GM12875 (cell line): ENCODE results near the gene SCNN1A.

Experiments
- H3K4me3 ChIP-seq: one replicate; pipeline ENCODE4 v1.5.1; 2011; ENCODE audit warnings: low read depth, low read length, control low read depth
- CTCF ChIP-seq: IDR thresholded peaks from 2 replicates; pipeline ENCODE4 v1.5.1; 2011; ENCODE audit warnings: low read depth, mild to moderate bottlenecking, control low read depth, inconsistent platforms, low read length, moderate library complexity, borderline replicate concordance; ENCODE audit not compliant: insufficient read depth

The SCNN1A gene

GRCh38 chr12:6302621-6303020 is 72.7 kb downstream of the SCNN1A start:
- no peak for TF ChIP-seq CTCF
- no peak overlapping the region for H3K4me3 ChIP-seq

- TF ChIP-seq CTCF, result no peak
- H3K4me3 ChIP-seq, result no peak overlapping the region
Measured at GRCh38 chr12:6301721-6302120, 73.6 kb downstream of the SCNN1A start.

GRCh38 chr12:6297170-6297569 is 78.2 kb downstream of the SCNN1A start:
- H3K4me3 ChIP-seq, result no peak overlapping the region
- TF ChIP-seq CTCF, result no peak
